Measurements from ENCODE around the gene ECI2.

The ECI2 gene

GRCh38 chr6:4134841-4135664, at the start of gene ECI2:
Gene ECI2, minus strand, starts transcription at chr6:4135575. Its CDS starts 15 bp downstream, at chr6:4135560.
- DNase-seq = peak in 3 of 4 experiments; percentile 22 to 46 (median 32)

DNA sequence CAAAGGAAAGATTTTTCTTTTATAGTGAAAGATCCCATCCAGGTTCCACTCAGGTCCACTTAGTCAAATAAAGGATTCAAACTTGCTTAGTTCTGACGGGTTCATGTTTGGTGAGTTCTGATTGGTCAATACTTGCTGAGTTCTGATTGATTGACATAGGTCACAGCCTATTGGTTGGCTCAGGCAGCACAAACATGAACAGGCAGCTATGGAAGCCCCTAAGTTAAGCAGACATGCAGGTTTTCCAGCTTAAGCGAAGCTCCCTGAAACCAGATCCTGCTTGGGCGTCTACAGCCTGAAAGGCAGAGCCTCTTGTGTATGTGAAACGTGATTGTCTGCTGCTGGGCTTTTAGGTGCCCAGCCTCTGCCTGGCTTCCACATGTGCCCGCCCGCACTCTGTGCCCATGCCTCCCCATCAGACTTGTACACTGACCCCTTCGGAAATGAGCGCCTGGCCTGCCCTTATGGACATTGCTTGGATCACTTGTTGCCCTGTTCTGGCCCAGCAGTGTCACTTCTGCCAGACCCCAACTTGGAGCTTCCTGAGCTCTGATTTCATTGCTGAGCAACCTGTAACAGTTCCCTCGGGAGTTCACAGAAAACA, 45.4 kb upstream of the ECI2 start:
- DNase-seq = no peak

DNA sequence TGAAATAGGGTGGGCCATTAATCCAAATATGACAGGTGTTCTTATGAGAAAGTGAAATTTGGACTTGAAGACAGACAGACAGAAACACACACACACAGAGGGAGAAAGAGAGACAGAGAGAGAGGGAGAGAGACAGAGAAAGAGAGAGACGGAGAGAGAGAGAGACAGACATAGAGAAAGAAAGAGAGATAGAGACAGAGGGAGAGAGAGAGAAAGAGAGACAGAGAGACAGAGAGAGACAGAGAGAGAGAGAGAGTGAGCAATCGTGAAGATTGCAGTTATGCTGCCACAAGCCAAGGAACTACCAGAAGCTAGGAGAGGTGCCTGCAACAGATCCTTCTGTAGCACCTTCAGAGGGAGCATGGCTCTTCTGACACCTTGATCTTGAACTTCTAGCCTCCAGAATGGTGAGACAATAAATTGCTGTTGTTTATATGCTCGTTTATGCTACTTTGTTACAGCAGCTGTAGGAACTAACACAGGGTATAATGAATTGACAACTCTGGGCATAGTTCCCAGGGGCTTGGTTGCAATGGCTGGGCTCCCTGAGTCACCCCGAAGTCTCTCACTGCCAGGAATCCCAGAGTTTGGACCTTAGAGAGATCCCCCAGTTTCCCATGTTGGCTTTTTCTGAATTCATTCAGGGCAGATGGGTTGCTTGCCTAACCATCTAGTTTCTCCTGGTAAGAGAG, 44.7 kb upstream of the ECI2 start:
- no peak for DNase-seq

GRCh38 chr6:4178737-4179333, 43.5 kb upstream of the ECI2 start:
- DNase-seq = no peak

DNA sequence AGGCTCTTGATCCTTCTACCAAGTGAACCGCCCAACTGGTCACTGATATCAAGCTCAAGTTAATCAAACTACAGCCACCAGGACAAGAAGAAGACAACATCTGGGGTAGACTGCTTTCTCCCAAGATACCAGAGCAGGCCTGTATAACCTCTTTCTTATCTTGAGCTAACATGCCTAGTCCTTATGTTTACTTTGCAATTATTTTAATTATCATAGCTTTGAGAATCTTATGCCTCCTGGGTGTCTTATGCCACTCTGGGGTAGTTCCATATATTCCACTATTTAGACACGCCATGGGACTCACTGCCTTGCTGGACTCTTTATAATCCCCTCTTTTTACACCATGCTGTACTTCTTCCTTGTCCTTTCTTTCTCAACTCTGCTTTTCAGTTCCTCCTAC, 41.5 kb upstream of the ECI2 start:
- no peak for DNase-seq

DNA sequence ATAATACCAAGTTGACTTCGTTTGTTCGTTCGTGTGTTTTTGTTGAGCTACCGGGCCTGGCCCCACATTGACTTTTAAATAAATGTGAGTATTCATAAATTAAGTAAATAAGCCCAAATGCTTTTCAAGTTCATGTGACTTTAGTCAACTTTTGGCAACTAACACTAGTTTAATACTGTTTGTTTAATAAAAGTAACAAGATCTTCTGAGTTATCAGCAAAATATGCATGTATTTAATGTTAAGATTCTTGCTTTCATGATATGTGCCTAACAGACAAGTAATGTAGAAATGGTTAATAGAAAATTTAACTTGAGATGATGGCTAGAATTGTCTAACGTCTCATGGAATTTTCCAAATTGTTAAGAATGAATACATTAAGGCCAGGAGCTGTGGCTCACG, 38.7 kb upstream of the ECI2 start:
- DNase-seq = no peak

DNA sequence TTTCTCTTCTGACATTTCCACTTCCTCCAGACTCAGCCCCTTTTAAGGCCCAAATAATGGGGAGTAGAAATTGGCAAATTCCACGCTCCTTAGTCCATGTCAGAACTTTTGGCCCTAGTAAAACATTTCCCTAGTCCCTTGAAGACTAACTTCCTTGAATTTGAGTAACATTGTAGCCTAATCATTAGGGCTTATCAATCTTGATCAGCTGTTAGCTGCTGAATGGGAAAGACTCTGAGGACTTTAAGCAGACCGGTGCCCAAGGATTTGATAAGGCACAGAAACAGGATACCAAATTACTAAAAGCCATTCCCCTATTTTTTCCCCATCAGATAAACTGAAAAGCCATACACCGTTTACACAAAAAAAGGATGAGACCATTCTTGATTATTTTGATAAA, 37.0 kb upstream of the ECI2 start:
- DNase-seq = no peak

- DNase-seq = no peak
These were observed 34.9 kb upstream of the ECI2 start for GRCh38 chr6:4170297-4170696.

- DNase-seq = no peak
These were observed 33.8 kb upstream of the ECI2 start for GRCh38 chr6:4169028-4169789.

DNA sequence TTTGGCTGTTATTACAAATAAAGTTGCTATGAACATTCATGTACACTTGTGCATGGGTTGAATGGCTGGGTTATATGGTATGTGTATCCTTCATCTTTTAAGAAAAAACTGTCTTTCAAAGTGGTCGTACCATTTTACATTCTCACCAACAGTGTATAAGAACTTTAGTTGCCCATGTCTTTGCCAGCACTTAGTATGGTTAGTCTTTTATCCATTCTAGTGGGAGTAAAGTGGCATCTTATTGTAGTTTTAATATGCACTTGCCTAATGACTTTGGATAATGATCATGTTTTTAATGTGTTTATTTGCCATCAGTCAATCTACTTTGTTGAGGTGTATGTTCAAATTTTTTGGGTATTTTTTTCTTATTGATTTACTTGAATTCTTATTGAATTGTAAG, 32.5 kb upstream of the ECI2 start:
- DNase-seq = no peak

GRCh38 chr6:4167123-4167522, 31.7 kb upstream of the ECI2 start:
- no peak for DNase-seq

GRCh38 chr6:4164456-4164855, 29.1 kb upstream of the ECI2 start:
- DNase-seq = no peak

DNA sequence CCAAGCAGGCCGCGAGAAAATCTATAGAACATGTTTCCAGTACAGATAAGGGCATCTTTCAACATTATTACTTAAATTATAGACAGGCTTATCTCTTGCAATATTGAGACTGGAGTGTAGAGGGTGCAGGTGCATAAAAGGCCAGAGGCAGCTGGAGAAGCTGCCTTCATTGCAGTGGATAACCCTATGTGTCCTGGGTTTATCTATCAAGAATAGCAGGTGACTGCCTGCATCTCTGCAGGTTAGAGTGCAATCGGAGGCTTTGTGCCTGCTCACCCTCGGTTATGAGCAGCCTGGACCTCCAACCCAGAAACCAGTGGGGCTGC, 28.7 kb upstream of the ECI2 start:
- DNase-seq = no peak

DNA sequence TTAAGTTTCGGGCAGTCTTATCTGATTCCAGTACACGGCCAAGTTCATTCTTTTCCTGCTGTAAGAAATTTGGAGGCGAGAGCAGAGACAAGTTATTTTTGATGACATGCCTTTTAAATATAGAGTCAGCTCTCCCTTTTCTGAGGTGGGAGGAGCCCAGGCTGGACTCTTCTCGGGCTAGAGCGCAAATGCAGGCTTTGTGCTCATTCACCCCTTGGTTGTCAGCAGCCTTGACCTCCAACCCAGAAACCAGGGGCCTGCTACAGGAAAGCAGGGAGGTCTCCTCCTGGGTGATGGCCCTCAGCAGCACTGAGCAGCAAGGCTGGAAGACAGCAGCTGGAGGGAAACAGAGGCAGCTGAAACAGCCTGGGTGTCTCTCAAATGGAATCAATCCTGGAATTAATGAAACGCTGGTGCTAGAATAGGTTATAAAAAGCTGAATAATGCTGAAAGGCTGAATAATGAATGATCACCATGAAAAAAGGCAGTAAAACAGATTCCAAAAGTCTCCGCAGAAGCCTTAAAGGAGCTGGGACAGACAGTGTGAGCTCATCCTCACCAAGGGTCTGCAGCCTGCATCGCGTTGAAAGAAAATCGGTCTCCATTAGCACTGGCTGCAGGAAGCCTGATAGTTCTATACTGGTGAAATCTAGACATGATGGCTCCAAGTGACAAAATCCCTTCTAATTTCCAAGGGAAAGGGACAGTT, 28.2 kb upstream of the ECI2 start:
- DNase-seq = no peak

DNA sequence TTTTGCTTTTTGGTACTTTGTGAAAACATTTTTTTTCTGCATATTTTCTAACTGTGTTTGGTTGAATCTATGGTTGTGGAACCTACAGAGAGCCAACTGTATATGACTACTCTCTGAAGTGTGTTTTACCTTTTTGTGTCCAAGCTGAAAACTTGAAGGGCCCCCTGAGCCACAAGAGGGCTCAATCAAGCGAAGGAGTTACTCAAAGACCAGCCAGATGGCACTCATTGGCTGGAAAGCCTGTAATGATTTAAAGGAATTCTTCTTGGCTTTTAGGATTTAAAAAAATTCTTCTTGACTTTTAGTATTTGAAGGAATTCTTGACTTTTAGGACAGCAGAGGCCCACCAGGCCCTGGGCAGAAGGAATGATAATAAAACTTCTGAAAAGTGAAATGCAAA, 27.0 kb upstream of the ECI2 start:
- no peak for DNase-seq

- DNase-seq = no peak
These were observed 24.1 kb upstream of the ECI2 start for GRCh38 chr6:4159491-4159890.

DNA sequence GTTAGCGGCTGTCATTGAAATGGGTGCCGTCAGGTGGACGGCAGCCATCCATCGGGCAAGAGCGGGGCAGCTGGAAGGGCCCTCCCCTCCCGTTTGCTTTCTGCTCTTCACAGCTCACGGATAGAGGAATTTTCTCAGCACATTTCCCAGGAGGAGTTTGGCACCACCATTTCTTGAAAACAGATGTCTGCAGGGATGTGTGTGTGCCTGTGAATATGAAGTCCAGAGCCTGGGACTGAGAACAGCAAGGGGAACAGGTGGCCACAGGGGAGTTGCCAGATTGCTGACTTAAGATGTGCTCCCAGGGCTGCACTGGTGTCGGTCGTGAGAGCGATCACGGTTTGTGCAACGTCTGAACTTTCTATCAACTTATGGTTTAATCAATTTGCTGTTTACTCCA, 22.1 kb upstream of the ECI2 start:
- no peak for DNase-seq

DNA sequence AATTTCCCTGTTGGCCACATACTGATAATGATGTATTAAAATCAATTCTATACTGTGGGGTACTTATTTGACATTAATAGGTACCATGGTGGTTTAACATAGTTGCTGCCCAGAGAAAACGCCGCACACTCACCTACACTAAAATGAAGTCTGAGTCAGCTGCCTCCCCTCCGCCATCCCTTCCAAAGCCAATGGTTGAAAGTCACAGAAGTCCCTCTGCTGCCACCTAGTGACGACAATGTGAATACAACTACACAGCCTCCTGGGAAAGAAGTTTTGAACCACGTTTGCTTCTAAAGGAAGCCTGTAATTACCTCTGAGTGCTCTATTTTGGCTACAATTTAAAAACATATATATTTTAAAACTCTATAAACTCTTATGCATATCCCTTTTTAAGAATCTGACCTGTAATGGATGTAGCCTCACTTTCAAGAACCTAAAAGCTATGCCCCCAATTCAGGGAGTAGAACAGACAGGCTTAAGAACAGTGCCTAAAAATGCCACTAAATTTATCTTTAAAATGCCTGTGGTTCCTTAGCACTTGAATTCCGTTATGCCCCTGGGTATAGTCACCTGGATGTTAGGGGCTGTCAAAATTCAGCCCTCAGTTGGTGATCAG, 20.6 kb upstream of the ECI2 start:
- peak; percentile 49 to 64 (median 54) for DNase-seq

DNA sequence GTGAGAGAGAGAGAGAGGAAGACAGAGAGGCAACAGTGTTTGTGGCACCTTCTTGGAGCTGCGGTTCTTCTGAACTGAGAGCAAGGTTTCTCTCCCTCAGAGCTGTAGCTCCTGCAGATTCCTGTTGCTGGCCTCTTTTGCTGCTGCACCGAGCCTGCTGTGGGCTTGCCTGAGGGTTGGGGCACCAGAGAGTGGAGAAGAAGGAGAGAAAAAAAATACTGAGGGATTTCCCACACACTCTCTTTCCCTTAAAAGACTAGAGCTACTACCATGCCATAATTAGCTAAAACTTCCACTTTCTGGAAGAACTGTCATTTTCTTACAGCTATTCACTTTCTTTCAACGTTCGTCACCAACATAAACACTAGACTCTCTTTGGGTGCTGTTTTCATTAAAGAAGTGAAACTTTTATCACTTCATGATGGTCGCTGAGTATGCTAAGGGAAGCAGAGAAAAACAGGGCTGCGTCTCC, 18.2 kb upstream of the ECI2 start:
- no peak for DNase-seq

DNA sequence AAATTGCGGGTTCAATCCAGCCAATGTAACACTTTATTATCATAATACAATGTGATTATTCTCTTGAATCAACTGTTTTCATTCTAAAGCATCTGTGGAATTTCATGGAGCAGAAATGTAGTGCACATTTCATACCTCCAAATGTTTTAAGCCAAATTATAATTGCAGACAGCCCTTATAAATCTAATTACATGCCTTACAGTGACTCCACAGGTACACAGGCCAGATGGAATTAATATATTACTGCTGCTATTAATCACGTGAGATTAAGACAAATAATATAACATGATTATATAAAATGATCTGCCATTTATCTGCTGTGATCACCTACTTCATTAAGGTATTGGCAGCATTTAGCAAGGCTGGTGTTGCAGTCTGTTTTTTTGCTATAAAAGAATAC, 9.7 kb upstream of the ECI2 start:
- no peak for DNase-seq

GRCh38 chr6:4139272-4139671, 3.9 kb upstream of the ECI2 start:
- no peak for DNase-seq

GRCh38 chr6:4138186-4138585, 2.8 kb upstream of the ECI2 start:
- DNase-seq = no peak

Data from activated CD4-positive, CD25-positive, alpha-beta regulatory T cell (primary cell).